ENCODE data around the gene ST8SIA5. TPM values are rescaled to one million over a fixed set of nuclear protein-coding genes. Genes with fewer than 3 reads are reported as not detected.

ST8SIA5 gene
- polyA plus RNA-seq, 4 donors = 0.31 to 1.3 (median 0.95) TPM

DNA sequence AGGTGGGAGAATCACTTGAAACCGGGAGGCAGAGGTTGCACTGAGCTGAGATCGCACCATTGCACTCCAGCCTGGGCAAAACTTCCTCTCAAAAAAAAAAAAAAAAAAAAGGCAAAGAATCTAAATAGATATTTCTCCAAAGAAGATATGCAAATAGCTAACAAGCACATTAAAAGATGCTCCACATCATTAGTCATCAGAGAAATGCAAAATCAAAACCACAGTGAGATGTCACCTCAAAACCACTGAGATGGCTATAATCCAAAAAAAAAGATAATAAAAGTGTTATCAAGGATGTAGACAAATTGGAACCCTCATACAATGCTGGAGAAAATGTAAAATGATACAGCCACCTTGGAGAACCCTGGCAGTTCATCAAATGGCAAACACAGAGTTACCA, 8.4 kb downstream of the ST8SIA5 start:
- no peak for DNase-seq (ENCODE audit: low read depth in 4 of 4, low spot score in 2 of 4)

DNA sequence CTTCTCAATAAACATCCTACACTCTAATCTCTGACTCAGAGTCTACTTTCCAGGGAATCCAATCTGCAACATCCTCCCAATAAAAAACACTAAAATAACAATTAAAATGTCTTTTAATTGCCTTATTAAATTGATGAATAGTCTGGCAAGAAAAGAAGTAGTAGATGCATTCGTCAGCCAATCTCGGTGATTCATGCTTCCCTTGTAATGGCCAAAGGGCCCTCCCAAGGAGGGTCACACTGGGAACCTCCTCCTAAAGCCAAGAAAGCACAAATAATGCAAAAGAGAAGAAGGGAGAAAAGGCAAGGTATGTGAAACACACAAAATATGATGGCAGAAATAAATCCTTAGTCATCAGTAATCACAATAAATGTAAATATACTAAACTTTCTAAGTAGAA, 16.8 kb downstream of the ST8SIA5 start:
- DNase-seq (ENCODE audit: low read depth in 4 of 4, low spot score in 2 of 4) = no peak

DNA sequence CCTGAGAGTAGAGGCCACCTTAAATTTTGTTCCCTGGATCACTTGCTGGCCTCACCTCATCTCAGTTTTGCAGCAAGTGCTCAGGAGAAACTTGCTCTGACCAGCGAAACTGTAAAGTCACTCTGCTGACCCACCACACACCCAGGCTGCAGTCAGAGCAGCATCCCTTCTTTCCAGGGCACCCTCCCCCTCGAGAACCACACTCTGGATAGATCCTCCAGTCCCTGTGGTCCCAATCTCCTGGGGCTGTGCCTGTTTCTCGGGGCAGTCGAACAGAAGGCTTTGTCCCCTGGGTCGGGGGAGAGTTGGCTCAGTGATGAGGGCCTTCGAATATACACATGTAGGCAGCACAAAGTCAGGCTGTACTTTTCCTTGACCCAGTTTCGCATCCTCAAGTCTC, 18.4 kb downstream of the ST8SIA5 start:
- no peak for DNase-seq (ENCODE audit: low read depth in 4 of 4, low spot score in 2 of 4)

DNA sequence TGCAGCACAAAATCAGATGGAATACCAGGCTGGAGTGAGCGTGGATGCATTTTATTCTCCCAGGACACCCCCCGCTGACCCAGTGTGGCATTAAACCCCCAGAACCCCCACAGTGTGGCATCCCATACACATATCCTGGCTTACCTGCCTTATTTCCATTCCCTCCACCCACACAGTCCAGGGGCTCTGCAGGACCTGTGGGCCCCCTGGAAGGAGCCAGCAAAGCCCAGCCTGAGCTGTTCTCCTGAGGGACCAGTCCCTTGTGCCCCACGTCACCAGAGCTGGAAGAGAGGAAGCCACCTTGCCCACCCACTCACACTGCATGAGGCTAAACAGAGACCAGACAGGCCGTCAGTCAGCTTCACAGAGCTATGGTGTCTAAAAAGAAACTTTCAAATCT, 20.1 kb downstream of the ST8SIA5 start:
- no peak for DNase-seq (ENCODE audit: low read depth in 4 of 4, low spot score in 2 of 4)

DNA sequence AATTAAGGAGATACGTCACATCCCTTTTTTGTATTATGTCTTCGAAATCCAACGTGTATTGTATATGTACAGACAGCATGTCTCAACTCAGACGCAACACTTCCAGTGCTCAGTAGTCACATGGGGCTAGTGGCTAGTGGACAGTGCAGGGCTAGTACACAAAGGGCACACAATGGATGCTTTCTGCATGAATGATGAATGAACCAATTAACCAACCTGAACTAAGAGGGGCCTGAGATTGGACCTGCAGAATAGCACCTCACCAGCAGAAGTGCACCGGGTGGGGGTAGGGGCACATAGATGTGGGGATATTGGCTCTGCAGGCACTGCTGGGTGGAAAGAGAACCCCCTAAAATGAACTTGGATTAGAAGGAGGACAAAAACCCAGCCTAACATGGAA, 20.7 kb downstream of the ST8SIA5 start:
- DNase-seq (ENCODE audit: low read depth in 4 of 4, low spot score in 2 of 4) = no peak

DNA sequence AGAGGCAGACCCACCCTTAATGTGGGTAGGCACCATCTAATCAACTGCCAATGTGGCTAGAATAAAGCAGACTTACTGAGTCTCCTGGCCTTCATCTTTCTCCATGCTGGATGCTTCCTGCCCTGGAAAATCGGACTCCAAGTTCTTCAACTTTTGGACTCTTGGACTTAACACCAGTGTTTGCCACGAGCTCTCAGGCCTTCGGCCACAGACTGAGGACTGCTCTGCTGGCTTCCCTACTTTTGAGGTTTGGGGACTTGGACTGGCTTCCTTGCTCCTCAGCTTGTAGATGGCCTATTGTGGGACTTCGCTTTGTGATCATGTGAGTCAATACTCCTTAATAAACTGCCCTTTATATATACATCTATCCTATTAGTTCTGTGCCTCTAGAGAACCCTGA, 21.9 kb downstream of the ST8SIA5 start:
- no peak for DNase-seq (ENCODE audit: low read depth in 4 of 4, low spot score in 2 of 4)

DNA sequence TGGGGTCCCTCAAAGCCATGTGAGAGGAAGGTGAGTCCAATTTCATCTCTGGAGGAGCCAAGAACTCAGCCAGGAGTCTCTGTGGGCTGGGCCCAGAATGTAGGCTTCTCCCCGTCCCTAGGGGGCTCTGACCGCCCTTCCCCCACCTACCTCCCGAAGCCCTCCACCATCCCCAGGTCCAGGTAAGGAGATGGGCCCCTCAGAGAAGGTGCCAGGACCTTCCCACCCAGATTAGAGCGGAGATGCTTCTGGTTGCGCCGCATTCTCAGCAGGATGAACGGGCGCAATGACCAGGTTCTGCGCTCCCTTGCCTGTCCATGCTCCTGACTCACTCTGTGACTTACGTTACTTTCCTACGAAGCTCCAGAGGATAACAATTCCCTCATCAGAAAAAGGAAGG, 23.0 kb downstream of the ST8SIA5 start:
- no peak for DNase-seq (ENCODE audit: low read depth in 4 of 4, low spot score in 2 of 4)

DNA sequence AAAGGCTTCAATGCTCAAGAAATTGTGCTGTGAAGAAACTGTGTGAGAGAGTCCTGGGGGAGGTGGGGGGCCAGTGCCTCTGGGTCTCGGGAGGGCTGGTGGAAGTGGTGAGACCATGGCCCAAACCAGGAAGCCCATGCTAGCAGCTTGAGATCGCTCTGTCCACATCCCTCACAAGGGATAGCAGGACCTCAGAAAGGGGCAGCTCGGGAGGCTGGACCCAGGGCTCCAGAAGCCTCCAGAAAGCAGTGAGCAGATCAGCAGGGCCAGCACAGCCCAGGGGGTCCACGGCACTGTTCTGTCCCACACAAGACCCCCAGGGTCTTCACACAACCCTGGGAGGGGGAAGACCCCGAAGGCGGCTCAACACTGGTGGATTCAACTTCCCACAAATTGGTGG, 24.1 kb downstream of the ST8SIA5 start:
- no peak for DNase-seq (ENCODE audit: low read depth in 4 of 4, low spot score in 2 of 4)

DNA sequence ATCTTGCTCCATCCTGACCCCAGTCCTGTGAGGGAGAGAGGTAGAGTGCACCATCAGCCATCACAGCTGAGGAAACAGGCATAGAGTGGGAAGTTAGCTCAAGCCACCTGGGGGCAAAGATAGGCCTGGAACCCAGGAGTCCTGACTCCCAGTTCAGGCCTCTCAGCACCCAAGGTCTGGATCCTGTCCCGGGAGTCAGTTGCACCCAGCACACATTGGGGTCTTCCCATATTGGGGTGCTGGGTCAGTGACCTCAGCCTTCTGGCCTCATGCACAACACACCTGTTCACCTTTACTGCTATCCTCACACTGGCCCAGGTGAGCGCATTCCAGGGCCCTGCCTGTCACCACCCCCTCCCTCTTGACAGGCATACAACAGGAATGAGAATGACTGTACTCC, 24.7 kb downstream of the ST8SIA5 start:
- DNase-seq (ENCODE audit: low read depth in 4 of 4, low spot score in 2 of 4) = no peak

DNA sequence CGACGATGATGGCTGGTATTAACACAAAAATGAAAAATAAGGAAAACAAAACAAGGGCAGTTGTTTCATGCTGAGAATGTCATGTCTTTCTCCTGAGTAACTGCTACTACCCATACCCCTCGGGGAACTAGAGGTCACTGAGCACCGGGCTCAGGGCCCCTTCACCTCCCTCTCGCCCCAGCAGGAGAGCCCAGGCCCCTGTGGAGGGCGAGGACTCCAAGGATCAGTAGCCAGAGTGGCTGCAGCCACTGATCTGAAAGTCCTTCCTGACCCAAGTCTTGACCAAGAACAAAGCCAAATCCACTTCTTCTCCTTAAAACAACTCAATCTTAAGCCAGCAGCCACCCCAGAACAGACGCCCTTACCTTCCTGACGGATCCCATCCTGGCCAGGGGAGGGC, 25.5 kb downstream of the ST8SIA5 start:
- no peak for DNase-seq (ENCODE audit: low read depth in 4 of 4, low spot score in 2 of 4)

DNA sequence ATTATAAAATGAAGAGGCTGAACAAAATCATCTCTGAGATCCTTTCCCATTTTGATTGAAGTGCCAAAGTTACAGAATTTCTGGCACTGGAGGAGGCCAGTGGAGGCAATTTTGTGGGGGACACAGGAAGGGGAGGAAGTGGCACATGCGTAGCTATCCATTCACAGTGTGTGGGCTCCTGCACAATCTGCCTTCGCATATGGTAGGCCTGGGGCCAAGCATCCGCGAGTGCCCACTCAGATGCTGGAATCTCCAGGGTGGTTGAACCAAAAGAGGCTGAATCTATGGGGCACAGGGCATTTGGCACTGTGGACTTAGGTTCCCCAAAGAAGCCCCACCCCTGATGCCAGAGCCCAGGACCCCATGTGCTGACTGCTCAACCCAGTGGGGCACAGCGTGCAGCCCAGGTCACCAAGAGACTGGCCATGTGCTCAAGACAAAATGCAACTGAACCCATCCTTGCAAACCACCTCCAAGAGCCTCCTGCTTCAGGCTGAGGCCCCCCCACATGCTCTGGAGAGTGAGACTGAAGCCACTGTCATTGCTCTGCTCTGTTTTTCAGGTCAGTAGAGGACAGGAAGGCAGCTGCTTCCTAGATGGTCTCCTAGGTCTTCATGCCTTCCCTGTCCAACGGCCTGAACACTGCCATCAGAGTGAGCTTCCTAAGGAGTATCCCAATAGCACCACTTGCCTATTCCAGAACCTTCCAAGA, 28.5 kb downstream of the ST8SIA5 start:
- DNase-seq (ENCODE audit: low read depth in 4 of 4, low spot score in 2 of 4) = no peak

DNA sequence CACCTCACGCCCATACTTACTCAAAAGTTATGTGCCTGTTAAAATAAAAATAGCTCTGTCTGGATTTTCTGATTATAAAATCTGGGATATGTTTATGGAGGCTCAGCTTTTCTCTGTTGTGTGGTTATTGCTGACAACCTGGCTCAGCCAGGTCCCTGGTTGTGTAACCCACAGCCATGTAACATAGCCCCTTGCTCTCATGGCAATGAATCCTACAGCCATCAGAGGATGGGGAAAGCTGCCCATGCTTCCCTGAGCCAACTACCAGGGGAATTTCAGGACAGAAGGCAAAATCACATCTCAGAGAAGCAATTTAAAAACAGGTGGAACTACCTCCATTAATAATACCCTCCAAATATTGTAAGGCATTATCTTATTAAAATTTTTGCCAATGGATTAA, 29.7 kb downstream of the ST8SIA5 start:
- DNase-seq (ENCODE audit: low read depth in 4 of 4, low spot score in 2 of 4) = no peak

DNA sequence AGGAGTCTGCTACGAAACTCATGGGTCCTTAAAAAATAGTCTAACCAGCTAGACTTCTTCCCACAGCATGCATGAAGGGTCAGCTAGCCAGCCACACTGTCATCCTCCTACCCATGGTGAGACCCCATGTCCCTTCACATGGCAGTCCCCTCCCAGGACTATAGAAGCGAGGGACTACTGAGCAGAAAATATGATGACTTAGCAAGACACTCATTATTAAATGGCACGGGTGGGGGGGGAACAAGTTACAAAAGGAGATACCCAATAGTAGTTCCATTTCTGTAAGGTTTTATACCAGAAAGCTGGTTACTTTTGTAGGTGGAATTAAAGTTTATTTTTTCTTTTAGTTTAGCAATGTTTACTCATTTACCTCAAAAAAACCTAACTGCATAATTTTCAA, 31.5 kb downstream of the ST8SIA5 start:
- DNase-seq (ENCODE audit: low read depth in 4 of 4, low spot score in 2 of 4) = no peak

DNA sequence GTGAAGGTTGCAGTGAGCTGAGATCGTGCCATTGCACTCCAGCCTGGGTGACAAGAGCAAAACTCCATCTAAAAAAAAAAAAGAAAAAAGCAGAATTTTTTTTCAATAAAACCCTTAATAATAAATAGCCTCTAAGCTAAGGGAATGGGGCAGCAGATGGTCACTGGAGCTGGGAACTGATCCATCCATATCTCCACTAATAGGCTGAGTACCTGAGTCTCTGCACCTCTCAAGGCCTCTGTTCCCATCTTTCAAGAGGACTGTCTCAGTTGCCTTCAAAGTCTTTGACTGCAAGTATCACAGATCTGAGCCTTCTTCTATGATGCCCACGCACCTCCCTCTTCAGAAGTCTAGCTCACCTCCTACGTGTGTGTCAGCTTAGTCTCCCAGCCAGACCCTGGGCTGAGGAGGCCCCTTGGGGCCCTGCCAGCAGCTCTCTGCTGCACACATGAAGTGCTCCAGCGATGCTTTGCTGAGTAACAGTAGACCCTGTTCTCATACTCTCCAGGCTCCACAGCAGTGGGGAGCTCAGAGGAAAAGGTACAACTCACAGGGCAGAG, 32.9 kb downstream of the ST8SIA5 start:
- DNase-seq (ENCODE audit: low read depth in 4 of 4, low spot score in 2 of 4) = no peak

DNA sequence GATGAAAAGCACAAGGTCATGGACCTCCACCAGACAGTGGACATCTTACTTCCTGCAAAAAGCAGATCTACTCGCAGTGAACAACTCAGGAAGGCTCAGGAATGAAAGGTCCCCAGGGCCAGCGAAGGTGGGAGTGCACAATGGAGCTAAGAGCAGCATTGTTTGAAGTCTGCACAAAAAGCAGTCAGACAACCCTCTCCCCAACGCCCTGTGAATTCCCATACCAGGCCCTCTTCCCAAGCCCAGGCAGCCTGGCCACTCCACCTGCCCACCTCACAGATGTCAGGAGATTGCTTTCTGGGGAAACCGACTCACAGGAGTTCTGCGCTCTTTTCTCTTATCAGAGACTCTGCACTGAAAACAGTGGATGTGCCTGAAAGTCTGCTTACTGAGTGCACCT, 34.8 kb downstream of the ST8SIA5 start:
- no peak for DNase-seq (ENCODE audit: low read depth in 4 of 4, low spot score in 2 of 4)

DNA sequence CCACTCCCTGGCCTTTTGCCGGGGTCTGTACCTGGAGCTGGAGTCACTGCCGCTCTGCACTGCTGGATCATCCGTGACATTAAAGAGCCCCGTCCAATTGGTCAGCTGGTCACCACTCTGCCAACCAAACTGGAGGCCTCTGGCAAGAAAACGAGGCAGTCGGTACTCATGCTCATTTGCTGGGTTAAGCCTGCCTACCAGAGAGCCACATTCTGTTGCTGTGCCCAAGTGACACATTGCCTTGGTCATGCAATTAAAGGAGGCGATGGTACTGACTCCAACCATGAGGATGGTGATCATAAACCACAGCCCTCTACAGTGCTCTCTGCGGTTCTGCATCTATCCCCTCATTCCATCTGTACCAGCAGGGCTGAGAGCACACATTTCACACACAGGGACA, 35.5 kb downstream of the ST8SIA5 start:
- no peak for DNase-seq (ENCODE audit: low read depth in 4 of 4, low spot score in 2 of 4)

DNA sequence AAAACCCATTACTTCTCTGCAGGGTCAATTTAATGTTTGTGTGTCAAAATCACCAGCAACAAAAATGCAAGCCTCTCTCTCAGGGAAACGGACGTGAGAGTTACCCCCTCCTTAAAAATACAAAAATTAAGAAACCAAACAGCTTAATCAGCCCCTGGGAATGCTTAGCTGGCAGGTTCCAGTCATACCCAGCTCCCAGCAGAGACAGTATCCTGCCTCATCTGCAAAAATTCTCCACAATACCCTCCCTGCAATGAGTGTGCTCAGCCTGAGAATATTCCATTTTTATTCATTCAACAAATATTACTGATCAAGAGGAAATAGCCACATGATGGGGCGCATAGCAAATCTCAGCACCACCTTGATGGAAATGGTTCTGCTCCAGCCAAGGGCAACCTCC, 36.3 kb downstream of the ST8SIA5 start:
- DNase-seq (ENCODE audit: low read depth in 4 of 4, low spot score in 2 of 4) = no peak

DNA sequence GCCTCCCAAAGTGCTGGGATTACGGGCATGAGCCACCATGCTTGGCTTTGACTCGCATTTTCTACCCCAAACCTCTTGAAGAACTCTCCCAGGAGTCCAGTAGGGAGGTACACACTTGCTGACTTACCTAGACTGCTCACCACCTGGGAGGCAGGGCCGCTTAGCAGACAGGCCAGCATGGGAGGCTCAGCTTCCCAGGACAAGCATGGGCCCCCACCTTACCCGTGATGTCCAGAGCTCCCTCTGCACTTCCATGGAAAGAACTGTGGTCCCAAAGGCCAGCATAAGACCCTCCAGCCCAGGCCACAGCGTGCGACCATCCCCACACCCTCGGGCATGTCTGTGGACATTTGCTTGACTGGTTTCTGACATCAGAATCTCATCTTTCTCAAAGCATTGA, 36.8 kb downstream of the ST8SIA5 start:
- DNase-seq (ENCODE audit: low read depth in 4 of 4, low spot score in 2 of 4) = no peak

DNA sequence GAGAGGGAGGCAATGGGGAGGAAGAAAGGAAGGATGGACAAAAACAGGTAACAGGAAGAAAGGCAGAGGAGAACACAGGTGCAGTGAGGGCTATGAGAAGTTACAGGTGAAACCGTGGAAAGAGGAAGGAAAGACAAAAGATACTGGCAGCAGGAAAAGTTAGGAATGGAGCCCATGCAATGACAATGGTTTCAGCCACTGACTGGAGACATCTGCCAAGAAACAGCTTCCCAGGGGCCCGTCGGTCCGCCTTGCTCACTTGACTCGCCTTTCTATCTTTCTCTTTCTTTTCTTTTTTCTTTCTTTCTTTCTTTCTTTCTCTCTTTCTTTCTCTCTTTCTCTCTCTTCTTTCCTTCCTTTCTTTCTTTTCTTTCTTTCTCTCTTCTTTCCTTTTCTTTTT, 37.5 kb downstream of the ST8SIA5 start:
- DNase-seq (ENCODE audit: low read depth in 4 of 4, low spot score in 2 of 4) = no peak

DNA sequence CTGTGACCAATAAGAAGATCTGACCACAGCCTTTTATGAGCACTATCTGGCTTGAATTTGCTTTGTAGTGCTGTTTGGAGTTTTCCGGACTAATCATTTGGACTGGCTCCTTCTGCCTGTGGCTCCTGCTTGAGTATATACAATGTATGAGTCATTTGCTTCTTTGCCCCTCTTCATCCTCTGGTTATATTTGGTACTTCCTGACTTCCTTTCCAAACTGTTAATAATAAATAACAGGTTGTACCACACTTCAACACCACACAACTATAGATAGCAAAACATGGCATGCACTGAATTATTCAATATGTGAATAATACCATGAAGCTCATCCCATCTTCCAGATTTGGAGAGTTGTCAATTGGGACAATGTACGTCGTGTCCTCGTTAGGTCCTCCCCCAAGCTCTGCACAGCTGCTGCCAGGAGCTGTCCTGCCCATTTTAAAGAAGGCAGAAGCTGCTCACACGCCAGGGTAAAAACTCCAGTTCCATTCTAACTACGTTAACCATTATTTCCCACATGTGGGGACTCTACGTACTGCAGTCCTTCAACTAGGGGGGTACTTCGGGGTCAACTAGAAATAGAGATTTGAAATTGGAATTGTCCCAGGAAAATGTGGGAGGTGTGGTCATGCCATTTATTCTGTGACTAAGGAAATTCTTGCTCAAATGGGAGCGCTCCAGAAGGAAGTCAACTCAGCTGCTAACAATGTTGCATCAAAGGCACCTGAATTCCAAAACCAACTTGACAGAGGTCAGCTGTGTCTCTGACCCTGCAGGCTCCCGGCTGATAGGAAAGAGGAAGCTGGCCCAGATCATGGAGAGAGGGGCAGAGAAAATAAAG, 38.1 kb downstream of the ST8SIA5 start:
- no peak for DNase-seq (ENCODE audit: low read depth in 4 of 4, low spot score in 2 of 4)

DNA sequence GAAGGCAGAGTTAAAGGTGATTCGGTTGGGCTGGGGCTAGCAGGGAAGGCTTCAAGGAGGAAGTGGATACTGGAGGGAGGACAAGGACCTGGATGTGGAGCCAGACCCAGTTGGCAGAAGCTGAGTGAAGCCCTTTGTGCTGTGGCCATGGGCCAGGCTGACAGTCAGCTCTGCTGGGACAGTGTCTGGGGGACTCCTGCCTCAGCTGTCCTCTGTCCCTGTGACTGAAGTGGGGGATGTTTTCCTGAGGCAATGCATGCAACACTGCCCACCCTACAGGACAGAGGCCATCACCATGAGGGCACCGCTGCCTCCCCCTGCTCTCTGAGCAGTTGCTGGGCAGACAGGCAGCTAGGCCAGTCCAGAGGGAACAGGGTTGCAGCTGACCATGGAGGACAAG, 40.0 kb downstream of the ST8SIA5 start:
- DNase-seq (ENCODE audit: low read depth in 4 of 4, low spot score in 2 of 4) = no peak

DNA sequence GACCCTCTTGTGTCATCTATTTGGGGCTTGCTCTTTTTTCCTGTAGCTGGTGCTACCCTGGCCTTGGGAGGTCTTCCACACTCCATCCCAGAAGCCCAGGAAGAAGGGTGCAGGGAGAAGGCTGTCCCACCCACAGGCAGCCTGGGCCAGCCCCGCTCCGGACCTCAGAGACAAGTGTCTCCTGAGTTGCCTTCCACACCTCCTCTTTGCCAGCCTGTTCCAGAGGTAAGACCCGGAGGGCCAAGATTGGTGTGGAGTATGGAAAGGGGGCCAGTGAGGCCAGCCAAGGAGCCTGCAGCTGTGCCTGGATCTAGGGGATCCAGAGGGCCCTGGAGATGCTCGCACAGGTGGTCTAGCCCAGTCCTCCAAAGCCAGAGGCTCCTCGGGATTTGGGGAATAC, 40.5 kb downstream of the ST8SIA5 start:
- no peak for DNase-seq (ENCODE audit: low read depth in 4 of 4, low spot score in 2 of 4)
